ENCODE measurements around the gene VASP.

DNA sequence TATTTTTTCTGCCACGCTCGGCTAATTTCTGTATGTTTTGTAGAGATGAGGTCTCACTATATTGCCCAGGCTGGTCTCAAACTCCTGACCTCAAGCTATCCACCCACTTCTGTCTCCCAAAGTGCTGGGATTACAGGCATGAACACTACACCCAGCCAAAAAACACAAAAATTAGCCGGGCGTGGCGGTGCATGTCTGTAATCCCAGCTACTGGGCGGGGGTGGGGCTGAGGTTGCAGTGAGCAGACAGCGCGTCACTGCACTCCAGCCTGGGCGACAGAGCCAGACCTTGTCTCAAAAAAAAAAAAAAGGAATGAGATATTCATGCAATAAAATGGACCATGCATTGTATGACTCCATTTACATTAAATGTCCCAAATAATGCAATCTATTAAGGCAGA is 32.2 kb downstream of the VASP start:
- TF ChIP-seq, protein P1, sequence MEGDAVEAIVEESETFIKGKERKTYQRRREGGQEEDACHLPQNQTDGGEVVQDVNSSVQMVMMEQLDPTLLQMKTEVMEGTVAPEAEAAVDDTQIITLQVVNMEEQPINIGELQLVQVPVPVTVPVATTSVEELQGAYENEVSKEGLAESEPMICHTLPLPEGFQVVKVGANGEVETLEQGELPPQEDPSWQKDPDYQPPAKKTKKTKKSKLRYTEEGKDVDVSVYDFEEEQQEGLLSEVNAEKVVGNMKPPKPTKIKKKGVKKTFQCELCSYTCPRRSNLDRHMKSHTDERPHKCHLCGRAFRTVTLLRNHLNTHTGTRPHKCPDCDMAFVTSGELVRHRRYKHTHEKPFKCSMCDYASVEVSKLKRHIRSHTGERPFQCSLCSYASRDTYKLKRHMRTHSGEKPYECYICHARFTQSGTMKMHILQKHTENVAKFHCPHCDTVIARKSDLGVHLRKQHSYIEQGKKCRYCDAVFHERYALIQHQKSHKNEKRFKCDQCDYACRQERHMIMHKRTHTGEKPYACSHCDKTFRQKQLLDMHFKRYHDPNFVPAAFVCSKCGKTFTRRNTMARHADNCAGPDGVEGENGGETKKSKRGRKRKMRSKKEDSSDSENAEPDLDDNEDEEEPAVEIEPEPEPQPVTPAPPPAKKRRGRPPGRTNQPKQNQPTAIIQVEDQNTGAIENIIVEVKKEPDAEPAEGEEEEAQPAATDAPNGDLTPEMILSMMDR (IDR thresholded peaks at IDR 0.05), result no peak
- no peak for TF ChIP-seq POLR2A (IDR thresholded peaks at IDR 0.05)
